Activated T-helper 2 cell treated with anti-CD3 and anti-CD28 coated beads, Interferon-gamma antibody, Interleukin-2, Interleukin-4, amounts not matched to agents 10 μg/mL and 5 μg/mL and 100 μg/mL, durations not matched to agents 14 hours and 24 hours and 36 hours (primary cell): ENCODE measurements around the gene UBL3. TPM values are rescaled to one million over a fixed set of nuclear protein-coding genes. Genes with fewer than 3 reads are reported as not detected.
A peak's percentile ranks its signal among the peaks of the same experiment; 100 is the strongest.

Source experiments
- DNase-seq: peaks from one replicate; pipeline ENCODE4 v3.0.0; 2021; ENCODE audit warnings: low spot score
- H3K27ac Mint-ChIP-seq: one replicate; pipeline ENCODE4 v1.8.0; 2021; ENCODE audit warnings: mixed read lengths
- H3K27me3 Mint-ChIP-seq: one replicate; pipeline ENCODE4 v1.8.0; 2021; ENCODE audit warnings: low read depth, mixed read lengths
- H3K36me3 Mint-ChIP-seq: one replicate; pipeline ENCODE4 v1.8.0; 2021; ENCODE audit warnings: low read depth, mixed read lengths
- H3K4me1 Mint-ChIP-seq: one replicate; pipeline ENCODE4 v1.8.0; 2021; ENCODE audit warnings: low read depth, mixed read lengths
- H3K4me3 Mint-ChIP-seq: one replicate; pipeline ENCODE4 v1.8.0; 2021; ENCODE audit warnings: low read depth, mild to moderate bottlenecking, moderate library complexity, mixed read lengths
- H3K9me3 Mint-ChIP-seq: one replicate; pipeline ENCODE4 v1.8.0; 2021; ENCODE audit warnings: mixed read lengths
- intact Hi-C: fragments of 100-400 bp; cut with micrococcal nuclease; formaldehyde crosslinking; loops from one replicate; pipeline ENCODE4 v1.15.1; 2023
- total RNA-seq: library from RNA; stranded (reverse); gene quantifications from 2 replicates; pipeline ENCODE4 v1.2.3, GENCODE V29; 2022

Gene UBL3
- total RNA-seq, 1 donor from 2014 or later, result 8.5 TPM

DNA sequence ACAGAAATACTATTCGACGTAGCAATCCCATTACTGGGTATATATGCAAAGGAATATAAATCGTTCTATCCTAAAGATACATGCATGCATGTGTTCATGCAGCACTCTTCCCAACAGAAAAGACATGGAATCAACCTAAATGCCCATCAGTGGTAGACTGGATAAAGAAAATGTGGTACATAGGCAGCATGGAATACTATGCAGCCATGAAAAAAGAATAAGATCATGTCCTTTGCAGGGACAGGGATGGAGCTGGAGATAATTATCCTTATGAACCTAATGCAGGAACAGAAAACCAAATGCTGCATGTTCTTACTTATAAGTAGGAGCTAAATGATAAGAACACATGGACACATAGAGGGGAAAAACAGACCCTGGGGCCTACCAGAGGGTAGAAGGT is 89.3 kb downstream of the UBL3 start:
- Mint-ChIP-seq H3K9me3 (peaks cover 10% of the 10 kb centered on the region), H3K4me3 (no peak overlapping the region), H3K27ac (no peak overlapping the region), H3K27me3 (peaks cover 4% of the 10 kb centered on the region), H3K4me1 (peaks cover 24% of the 10 kb centered on the region), H3K36me3 (no peaks in the 10 kb centered on the region)
- DNase-seq, result no peak
- intact Hi-C loops, result loop anchor here (10.0 kb wide), 1 partner anchor 174 kb away; no protein-coding TSS in a partner anchor

DNA sequence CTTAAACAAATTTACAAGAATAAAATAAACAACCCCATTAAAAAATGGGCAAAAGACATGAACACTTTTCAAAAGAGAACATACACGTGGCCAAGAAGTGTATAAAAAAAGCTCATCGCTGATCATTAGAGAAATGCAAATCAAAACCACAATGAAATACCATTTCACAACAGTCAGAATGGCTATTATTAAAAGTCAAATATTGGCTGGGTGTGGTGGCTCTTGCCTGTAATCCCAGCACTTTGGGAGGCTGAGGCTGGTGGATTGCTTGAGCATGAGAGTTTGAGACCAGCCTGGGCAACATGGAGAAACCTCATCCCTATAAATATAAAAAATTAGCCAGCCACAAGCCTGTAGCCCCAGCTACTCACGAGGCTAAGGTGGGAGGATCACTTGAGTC is 89.9 kb downstream of the UBL3 start:
- no peak overlapping the region for H3K4me3 Mint-ChIP-seq
- peaks cover 7% of the 10 kb centered on the region for H3K27me3 Mint-ChIP-seq
- H3K27ac Mint-ChIP-seq, result no peak overlapping the region
- peaks cover 10% of the 10 kb centered on the region for H3K9me3 Mint-ChIP-seq
- intact Hi-C loops, result loop anchor here (10.0 kb wide), 1 partner anchor 174 kb away; no protein-coding TSS in a partner anchor
- H3K36me3 Mint-ChIP-seq, result no peaks in the 10 kb centered on the region
- H3K4me1 Mint-ChIP-seq, result peaks cover 24% of the 10 kb centered on the region
- DNase-seq, result no peak

DNA sequence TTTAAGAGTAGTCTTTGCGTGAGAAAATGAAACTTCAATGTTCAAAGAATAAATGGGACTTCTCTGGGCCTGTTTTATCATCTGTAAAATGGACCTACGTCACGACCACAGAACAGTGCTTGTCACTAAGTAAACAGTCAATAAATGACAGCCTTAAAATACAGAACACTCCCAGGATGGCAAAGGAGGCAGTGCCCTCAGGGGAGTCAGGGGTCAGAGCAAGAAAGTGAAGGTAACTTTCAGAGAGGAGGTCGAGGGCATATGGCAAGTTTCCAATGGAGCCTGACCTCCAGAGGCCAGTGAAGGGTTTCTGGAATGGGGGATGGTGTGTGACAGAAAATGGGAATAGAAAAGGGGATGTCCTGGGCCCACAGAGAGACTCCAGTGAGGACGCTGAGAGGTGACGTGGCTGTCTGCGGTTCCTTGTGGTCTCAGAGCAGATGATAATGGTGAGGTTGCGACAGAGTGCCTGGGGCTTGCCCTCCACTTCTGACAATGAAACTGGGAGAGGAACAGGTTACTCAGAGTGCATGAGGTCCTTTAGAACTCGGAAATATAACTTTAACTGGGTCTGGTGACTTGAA is 91.8 kb downstream of the UBL3 start:
- H3K4me1 Mint-ChIP-seq, result peaks cover 17% of the 10 kb centered on the region
- H3K27me3 Mint-ChIP-seq, result peaks cover 8% of the 10 kb centered on the region
- DNase-seq, result peak; percentile 35
- H3K27ac Mint-ChIP-seq, result peak overlapping the region; percentile 56
- H3K36me3 Mint-ChIP-seq, result no peaks in the 10 kb centered on the region
- no peak overlapping the region for H3K4me3 Mint-ChIP-seq
- intact Hi-C loops, result loop anchor here (5.0 kb wide), 1 partner anchor 549 kb away; the partner anchor contains the start of gene KATNAL1
- peaks cover 10% of the 10 kb centered on the region for H3K9me3 Mint-ChIP-seq

DNA sequence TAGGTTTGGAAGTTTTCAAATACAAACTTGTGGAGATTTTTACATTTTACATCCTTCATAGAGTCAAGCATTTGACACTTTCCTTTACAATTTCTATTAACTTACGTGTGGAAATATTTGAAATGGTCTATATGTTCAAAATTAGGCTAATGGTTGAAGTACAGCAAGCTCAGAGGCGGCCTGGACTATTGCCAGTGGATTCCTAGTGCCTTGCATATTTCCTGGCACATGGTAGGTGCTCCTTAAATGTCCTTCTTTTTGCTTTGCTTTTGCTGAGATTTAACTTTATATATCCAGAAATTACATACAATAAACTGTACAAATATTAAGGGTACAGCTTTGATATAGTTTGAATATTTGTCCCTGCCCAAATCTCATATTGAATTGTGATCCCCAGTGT is 93.9 kb downstream of the UBL3 start:
- Mint-ChIP-seq H3K9me3 (peaks cover 10% of the 10 kb centered on the region), H3K27ac (no peak overlapping the region), H3K36me3 (no peaks in the 10 kb centered on the region), H3K4me3 (no peak overlapping the region), H3K27me3 (peaks cover 10% of the 10 kb centered on the region), H3K4me1 (peaks cover 10% of the 10 kb centered on the region)
- intact Hi-C loops, result loop anchor here (5.0 kb wide), 1 partner anchor 551 kb away; the partner anchor contains the start of gene KATNAL1
- no peak for DNase-seq

DNA sequence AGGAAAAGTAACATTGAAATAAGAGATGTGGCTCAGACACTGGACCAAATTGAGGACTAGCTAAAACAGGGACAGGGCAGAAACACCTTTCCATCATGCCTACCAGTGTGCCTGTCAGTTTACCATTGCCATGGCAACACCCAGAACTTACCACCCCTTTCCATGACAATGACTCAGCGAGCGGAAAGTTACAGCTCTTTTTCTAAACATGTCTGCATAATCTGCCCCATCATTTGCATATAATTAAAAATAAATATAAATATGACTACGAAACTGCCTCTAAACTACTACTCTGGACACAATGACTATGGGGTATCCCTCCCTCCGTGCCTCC is 96.0 kb downstream of the UBL3 start:
- DNase-seq, result no peak
- Mint-ChIP-seq H3K27ac (no peak overlapping the region), H3K27me3 (peaks cover 10% of the 10 kb centered on the region), H3K4me1 (peaks cover 10% of the 10 kb centered on the region), H3K9me3 (no peaks in the 10 kb centered on the region), H3K36me3 (no peaks in the 10 kb centered on the region), H3K4me3 (no peak overlapping the region)
- intact Hi-C loops, result no loop called here

DNA sequence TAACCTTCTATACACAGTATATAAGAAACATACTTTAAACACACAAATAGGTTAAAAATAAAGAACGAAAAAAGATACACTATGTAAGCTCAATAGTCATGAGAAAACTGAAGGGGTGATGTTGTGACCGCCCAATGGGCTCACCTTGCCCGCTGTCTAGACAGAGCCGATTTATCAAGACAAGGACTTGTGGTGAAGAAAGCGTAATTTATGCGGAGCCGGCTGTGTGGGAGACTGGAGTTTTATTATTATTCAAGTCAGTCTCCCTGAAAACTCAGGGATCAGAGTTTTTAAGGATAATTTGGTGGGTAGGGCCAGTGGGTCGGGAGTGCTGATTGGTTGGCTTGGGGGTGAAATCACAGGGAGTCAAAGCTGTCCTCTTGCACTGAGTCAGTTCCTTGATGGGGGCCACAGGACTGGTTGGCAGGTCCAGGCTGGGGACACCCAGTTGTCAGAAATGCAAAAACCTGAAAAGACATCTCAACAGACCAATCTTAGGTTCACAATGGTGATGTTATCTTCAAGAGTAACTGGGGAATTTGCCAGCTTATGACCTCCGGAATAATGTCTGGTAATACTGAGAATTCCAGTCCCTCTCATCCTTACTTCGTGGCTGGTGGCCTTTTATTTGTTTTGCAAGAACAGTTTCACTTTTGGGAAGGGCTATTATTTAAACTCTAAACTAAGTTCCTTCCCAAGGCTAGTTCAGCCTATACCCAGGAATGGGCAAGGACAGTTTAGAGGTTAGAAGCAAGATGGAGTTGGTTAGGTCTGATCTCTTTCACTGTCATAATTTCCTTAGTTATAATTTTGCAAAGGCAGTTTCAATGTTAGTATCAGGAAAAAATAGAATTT is 96.6 kb downstream of the UBL3 start:
- Mint-ChIP-seq H3K4me3 (no peak overlapping the region), H3K4me1 (peaks cover 6% of the 10 kb centered on the region), H3K9me3 (no peaks in the 10 kb centered on the region), H3K27me3 (peaks cover 10% of the 10 kb centered on the region), H3K36me3 (no peaks in the 10 kb centered on the region), H3K27ac (no peak overlapping the region)
- intact Hi-C loops, result no loop called here
- DNase-seq, result no peak

DNA sequence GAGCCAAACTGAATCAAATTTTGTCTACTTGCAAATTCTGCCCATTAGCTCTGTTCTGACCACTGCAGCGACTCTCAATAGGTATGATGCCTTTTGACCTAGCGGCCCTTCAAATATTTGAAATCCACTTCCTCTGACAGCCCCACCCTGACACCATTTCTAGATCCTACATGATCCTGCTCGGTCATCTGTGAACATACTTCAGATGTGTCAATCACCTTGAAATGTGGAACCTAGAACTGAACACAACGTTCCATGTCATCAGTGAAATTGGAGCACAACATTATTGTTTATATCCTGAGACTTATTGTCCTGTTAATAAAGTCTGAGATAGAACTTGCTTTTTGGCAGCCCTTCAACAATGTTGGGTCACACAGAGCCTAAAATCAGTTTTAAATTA is 98.2 kb downstream of the UBL3 start:
- Mint-ChIP-seq H3K27ac (no peak overlapping the region), H3K4me3 (no peak overlapping the region), H3K9me3 (no peaks in the 10 kb centered on the region), H3K27me3 (peaks cover 9% of the 10 kb centered on the region), H3K36me3 (no peaks in the 10 kb centered on the region), H3K4me1 (peaks cover 2% of the 10 kb centered on the region)
- intact Hi-C loops, result no loop called here
- DNase-seq, result no peak

DNA sequence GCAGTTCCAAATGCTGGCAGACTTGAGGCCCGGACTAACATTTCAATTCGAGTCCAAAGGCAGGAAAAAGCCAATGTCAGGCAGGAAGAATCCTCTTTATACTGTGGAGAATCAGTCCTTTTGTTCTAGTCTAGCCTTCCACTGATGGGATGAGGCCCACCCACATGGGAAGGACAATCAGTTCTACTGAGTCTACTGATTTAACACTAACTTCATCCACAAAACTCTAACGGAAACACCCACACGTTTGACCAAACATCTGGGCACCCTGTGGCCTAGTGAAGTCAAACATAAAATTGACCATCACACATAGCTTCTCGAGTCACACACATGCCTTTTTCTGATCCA is 100.3 kb downstream of the UBL3 start:
- no peaks in the 10 kb centered on the region for H3K36me3 Mint-ChIP-seq

DNA sequence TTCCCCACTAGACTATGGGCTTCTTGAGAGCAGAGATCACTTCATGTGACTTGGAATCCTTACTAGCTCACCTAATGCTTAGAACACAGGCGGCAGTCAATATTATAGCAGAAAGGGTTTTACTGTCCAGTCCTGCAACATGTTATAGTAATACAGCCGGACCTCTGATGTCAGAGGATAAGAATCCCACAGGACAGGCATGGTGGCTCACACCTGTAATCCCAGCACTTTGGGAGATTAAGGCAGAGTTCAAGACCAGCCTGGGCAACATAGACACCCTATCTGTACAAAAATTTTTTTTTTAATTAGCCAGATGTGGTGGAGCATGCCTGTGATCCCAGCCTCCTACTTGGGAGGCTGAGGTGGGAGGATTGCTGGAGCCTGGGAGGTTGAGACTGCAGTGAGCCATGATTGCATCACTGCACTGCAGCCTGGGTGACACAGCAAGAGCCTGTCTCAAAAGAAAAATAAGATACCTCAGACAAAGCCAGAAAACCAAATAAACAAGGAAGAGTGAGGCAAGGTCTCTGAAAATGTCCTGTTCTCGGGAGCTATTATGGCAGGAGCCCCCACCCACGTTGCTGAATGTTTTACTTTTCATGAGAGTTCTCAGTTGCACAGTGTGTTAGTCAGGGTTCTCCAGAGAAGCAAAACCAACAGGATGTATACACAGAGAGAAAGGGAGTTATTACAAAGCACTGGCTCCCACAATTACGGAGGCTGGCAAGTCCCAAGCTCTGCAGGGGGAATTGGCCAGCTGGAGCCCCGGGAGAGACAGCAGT is 100.8 kb downstream of the UBL3 start:
- Mint-ChIP-seq H3K27ac (no peak overlapping the region), H3K4me1 (peaks cover under 1% of the 10 kb centered on the region)

More for the DNA sequence above, 100.3 kb downstream of the UBL3 start:
- Mint-ChIP-seq H3K27ac (no peak overlapping the region), H3K4me1 (peaks cover 2% of the 10 kb centered on the region), H3K27me3 (peaks cover 6% of the 10 kb centered on the region), H3K9me3 (no peaks in the 10 kb centered on the region), H3K4me3 (no peak overlapping the region)
- intact Hi-C loops, result no loop called here
- no peak for DNase-seq

DNA sequence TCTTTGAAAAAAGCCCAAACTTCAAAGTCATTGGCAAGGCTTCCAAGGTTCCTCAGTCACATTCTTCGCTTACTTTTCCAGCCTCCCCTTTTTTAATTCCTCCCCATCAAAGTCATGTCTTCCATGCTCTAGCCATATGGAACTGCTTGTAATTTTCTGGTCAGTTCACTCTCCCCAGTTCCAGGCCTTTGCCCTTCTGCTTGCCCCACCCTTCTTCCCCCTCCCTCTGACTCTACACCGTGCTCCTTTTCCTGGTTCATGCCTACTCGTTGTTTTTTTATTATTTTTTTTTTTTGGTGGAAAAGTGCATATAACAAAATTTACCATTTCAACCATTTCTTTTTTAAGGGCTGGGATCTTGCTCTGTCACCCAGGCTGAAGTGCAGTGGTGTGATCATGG is 102.3 kb downstream of the UBL3 start:
- H3K4me1 Mint-ChIP-seq, result no peaks in the 10 kb centered on the region
- H3K27ac Mint-ChIP-seq, result no peak overlapping the region
- H3K4me3 Mint-ChIP-seq, result no peak overlapping the region
- H3K27me3 Mint-ChIP-seq, result peaks cover 8% of the 10 kb centered on the region
- H3K9me3 Mint-ChIP-seq, result no peaks in the 10 kb centered on the region
- intact Hi-C loops, result no loop called here
- no peak for DNase-seq
- no peaks in the 10 kb centered on the region for H3K36me3 Mint-ChIP-seq

More for the DNA sequence above, 100.8 kb downstream of the UBL3 start:
- intact Hi-C loops, result no loop called here
- Mint-ChIP-seq H3K4me3 (no peak overlapping the region), H3K27me3 (peaks cover 6% of the 10 kb centered on the region), H3K9me3 (no peaks in the 10 kb centered on the region), H3K36me3 (no peaks in the 10 kb centered on the region)
- no peak for DNase-seq

DNA sequence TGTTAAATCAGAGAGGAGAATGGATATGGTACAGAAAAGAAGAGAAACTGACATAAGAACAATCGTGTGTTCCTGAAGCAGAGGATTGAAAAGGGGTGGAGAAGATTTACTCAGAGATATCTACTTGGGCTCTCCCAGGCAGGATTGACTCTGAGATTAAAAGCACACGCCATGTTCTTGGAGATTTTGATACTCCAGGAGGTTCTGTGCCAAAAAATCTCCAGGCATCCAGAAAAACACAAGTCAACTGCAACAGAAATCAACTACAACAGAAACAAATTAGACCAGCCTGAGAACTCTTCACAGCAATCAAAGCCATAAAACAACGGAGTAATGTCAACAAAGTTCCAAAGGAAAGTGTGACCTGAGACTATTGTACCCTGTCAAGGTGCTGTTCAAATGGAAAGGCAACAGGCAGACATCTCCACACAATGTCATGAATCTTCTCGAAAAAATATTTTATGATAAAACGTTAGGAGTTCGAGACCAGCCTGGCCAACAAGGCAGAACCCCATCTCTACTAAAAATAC is 104.2 kb downstream of the UBL3 start:
- Mint-ChIP-seq H3K27ac (no peak overlapping the region), H3K4me3 (no peak overlapping the region), H3K9me3 (no peaks in the 10 kb centered on the region), H3K4me1 (no peaks in the 10 kb centered on the region), H3K36me3 (no peaks in the 10 kb centered on the region), H3K27me3 (peaks cover 8% of the 10 kb centered on the region)
- no peak for DNase-seq
- intact Hi-C loops, result no loop called here

DNA sequence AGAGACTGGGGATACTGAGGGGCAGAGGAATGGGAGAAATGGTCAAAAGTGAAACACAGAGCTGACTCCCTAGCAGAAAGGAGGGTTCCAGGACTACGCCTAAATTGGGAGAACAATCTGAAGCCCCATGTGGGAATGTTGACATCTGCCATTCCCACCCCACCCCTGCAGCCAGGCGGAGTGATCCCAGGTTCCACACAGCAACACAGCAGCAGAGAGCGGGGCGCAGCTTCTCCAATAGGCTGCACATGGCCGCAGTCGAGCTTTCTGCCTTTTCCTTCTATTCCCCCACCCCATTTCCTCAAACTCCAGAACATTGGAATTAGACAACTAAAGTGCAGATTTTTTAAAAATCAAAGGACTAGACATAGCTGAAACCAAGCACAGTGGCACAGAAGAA is 104.7 kb downstream of the UBL3 start:
- Mint-ChIP-seq H3K36me3 (no peaks in the 10 kb centered on the region), H3K4me3 (no peak overlapping the region), H3K27me3 (peaks cover 8% of the 10 kb centered on the region), H3K27ac (no peak overlapping the region), H3K4me1 (no peaks in the 10 kb centered on the region), H3K9me3 (no peaks in the 10 kb centered on the region)
- DNase-seq, result no peak
- intact Hi-C loops, result no loop called here
